Cardiac fibroblast (primary cell): ENCODE results near the gene HMG20B.
A peak's percentile ranks its signal among the peaks of the same experiment; 100 is the strongest.

Source experiments
- DNase-seq, 2 donors: peaks; one replicate each; pipeline versions ENCODE4 v3.0.0 to v3.0.0-alpha.2; 2010; ENCODE audit warnings: low read depth in 2 of 2
- H3K4me3 ChIP-seq, 2 donors: replicated peaks in 1 of 2; 1 replicate in 1 of 2; 2 replicates in 1 of 2; pipeline ENCODE4 v1.5.1; 2011; ENCODE audit warnings: low read depth in 2 of 2, low read length in 2 of 2, mild to moderate bottlenecking in 2 of 2, moderate library complexity in 1 of 2
- TF ChIP-seq, protein P1 (sequence below): IDR thresholded peaks from one replicate; pipeline ENCODE4 v1.5.1; 2011; ENCODE audit warnings: low read depth, mild to moderate bottlenecking, low read length, inconsistent platforms

HMG20B gene

DNA sequence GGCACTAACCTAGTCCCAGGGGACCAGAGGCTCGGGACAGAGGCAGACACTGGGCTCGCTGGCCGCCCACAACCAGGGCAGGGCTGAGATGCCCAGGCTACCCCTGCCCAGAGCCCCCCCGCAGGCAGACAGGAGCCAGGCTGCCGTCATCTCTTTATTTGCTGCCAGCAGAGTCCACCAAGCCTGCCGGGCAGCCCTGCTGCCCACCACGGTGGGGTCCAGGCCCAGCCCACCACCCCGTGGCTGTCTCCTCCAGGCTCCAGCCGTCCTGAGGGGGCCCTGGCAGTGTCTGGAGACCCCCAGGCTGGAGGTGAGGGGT is 28.7 kb upstream of the HMG20B start:
- no peak overlapping the region for H3K4me3 ChIP-seq
- TF ChIP-seq, protein P1, sequence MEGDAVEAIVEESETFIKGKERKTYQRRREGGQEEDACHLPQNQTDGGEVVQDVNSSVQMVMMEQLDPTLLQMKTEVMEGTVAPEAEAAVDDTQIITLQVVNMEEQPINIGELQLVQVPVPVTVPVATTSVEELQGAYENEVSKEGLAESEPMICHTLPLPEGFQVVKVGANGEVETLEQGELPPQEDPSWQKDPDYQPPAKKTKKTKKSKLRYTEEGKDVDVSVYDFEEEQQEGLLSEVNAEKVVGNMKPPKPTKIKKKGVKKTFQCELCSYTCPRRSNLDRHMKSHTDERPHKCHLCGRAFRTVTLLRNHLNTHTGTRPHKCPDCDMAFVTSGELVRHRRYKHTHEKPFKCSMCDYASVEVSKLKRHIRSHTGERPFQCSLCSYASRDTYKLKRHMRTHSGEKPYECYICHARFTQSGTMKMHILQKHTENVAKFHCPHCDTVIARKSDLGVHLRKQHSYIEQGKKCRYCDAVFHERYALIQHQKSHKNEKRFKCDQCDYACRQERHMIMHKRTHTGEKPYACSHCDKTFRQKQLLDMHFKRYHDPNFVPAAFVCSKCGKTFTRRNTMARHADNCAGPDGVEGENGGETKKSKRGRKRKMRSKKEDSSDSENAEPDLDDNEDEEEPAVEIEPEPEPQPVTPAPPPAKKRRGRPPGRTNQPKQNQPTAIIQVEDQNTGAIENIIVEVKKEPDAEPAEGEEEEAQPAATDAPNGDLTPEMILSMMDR: no peak
- DNase-seq: no peak

DNA sequence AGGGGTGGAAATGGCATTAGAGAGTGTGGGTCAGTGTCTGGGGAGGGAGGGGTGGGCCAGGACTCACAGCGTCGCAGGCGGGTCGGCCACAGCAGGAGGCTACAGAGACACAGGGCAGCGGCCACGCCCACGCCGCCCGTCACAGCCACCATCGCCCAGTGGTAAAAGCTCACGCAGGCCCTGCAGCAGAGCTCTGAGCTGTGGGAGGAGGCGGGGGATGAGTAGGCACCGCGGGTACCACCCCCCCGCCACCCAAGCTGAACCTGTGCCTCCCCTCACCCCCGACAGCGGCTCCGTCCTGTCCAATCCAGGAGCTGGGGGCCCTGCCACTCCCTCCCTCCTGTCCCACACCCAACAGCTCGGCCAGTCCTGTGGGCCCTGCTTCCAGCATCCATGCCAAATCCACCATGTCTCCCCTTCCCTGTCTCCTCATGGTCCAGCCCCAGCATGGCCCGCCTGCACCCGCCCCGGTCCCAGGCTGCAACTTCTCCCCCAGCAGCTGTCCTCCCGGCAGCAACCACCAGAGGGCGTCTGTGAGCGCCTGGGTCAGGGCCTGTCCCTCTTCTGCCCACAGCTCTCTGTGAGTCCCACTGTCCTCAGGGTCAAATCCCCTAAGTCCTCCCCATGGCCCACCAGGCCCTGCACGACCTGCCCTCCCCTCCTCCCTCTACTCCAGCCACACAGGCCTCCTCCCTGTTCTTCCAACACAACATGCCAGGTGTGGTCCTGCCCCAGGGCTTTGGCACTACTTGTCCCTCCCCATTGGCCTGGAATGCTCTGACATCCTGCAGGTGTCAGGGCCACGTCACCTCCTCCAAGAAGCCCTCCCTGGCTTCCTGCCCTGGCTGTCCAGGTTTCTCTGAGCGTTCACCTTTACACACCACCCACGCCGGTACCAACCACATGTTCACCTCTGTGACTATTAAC is 27.7 kb upstream of the HMG20B start:
- no peak overlapping the region for H3K4me3 ChIP-seq
- DNase-seq: peak; percentile 60 to 63
- TF ChIP-seq, protein P1: peak; percentile 97

DNA sequence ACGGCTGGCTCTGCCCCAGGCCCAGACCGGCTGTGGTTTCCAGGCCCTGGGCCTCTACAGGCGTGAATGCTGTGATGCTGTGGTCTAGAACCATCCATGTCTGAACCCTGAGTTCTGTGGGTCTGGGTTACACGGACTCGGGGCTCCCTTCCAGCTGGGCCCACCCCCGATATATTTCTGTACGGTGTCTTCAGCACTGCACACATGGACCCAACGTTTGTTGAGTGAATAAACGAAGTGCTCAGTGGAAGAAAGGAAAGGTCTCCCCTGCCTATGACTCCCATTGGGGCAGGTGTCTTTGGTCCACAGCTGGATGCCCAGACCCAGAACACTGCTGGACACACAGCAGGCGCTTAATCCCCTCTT is 27.1 kb upstream of the HMG20B start:
- TF ChIP-seq, protein P1: no peak
- DNase-seq: no peak

DNA sequence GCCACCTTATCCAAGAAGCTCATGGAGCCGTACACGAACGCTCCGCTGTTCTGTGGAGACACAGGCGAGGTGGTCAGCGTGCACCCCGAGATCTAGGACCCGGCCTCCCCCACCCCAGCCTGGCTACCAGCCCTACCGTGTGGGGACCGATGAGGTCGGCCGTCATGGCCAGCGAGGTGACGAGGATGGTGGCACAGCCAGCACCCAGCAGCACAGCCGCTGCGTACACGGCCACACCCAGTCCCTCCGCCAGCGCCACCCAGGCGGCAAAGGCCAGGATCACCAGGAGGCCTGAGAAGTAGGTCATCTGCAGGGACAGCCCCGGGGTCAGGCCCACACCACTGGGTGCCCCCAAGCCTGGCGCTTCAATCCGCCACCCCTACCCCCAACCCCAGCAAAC is 26.6 kb upstream of the HMG20B start:
- TF ChIP-seq, protein P1: no peak
- no peak overlapping the region for H3K4me3 ChIP-seq
- no peak for DNase-seq

More for the DNA sequence above, 27.1 kb upstream of the HMG20B start:
- no peak overlapping the region for H3K4me3 ChIP-seq

DNA sequence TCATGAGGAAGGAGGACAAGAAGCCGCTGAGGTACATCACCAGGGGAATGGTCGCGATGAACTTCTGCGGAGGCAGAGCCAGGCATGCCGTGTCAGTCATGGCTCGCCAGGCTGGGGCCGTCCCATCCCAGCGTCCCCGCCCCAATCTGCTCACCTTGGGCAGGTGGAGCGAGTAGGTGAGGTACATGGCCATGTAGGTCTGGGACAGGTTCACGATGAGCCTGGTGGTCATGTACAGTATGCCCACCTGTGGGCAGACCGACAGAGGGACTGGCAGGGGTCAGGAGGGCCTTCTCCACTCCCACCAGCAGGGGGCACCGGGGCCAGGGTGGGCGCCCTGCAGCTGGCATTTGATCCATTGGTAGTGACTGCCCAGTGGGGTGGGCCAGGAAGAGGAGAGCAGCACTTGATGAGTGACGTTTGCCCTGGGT is 25.4 kb upstream of the HMG20B start:
- no peak overlapping the region for H3K4me3 ChIP-seq
- TF ChIP-seq, protein P1: peak; percentile 76
- DNase-seq: no peak

DNA sequence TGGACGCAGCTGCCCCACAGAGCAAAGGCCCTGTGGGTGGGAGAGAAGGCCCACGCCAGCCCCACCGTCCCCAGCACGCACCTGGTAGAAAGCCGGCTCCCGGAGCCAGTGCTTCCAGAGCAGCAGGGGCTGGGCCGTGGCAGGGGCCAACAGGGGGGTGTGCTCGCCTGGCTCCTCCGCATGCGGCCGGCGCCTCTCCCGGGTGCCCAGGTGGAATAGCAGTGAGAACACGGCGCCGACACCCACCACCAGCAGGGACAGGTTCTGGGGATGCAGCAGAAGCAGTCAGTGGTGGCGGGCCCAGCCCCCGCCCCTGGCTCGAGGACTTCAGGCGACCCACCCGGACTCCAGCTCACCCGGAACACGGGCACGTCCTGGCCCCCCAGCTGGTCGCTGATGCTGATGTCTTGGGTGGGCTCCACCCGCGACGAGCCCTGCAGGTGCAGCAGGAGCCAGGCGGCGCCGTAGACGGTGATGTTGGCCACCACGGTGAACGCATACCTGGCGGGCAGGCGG is 24.9 kb upstream of the HMG20B start:
- DNase-seq: no peak
- TF ChIP-seq, protein P1: no peak
- H3K4me3 ChIP-seq: no peak overlapping the region
